ENCODE measurements around the gene DBET.
"Not testable (repeated sequence)": the region's sequence is repeated elsewhere in the genome, so short reads cannot be mapped to it uniquely, and the experiment has no call there.

The DBET gene

DNA sequence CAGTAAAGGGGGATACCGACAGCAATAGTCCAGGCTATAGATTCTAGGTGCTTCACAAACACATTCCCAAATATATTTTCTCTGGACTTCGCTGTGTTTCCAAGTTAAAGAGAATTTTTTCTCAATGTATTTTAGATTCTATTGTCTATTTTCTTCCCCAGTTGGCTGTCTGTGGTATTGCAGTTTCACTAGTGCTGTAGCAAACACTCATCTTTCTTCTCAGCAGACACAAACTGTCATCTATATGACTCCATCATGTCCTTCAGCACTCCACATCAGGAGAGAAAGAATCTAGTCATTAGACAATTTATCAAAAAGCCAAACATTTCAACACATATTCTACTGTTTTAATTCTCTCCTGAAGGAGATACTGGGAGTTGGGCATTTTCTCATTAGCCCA, at the start of gene DBET:
DBET (plus strand) TSS at position 161 of the 400 bp plus-strand sequence.
- DNase-seq = not testable (repeated sequence)

DNA sequence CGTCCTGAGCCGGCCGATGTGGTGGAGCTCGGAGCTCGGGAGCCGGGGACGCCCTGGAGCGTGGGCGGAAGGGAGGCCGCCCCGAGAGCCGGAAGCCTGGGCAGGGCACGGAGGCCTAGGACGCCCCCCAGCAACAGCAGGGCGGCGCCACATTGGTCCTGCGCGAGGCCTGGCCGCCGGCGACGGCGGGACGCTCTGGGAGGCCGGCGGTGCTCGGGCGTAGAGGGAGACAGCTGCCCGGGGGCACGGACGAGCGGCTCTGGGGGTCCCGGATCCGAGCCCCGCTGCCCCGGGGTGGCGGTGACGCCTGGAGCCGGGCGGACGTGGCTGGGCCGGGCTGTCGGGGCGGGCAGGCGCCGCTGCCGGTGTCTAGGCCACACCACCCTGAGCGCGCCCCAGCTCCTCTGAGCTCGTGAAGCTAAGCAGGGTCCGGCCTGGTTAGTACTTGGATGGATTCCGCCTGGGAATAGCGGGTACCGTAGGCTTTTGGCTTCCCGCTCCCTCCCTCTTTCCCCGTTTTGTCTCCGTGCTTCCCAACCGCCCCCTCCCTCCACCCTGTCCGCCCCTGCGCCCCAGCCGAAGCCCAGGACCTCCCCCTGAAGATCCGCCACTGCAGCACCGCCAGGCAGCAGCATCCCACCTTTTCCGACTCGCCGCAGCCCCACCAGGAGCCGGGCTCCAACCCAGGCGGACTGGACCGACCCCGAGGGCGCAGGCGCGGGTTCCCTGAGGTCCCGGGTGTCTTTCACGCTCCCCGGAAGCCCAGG, 49.3 kb upstream of the DBET start:
- peak; percentile 63 for DNase-seq

DNA sequence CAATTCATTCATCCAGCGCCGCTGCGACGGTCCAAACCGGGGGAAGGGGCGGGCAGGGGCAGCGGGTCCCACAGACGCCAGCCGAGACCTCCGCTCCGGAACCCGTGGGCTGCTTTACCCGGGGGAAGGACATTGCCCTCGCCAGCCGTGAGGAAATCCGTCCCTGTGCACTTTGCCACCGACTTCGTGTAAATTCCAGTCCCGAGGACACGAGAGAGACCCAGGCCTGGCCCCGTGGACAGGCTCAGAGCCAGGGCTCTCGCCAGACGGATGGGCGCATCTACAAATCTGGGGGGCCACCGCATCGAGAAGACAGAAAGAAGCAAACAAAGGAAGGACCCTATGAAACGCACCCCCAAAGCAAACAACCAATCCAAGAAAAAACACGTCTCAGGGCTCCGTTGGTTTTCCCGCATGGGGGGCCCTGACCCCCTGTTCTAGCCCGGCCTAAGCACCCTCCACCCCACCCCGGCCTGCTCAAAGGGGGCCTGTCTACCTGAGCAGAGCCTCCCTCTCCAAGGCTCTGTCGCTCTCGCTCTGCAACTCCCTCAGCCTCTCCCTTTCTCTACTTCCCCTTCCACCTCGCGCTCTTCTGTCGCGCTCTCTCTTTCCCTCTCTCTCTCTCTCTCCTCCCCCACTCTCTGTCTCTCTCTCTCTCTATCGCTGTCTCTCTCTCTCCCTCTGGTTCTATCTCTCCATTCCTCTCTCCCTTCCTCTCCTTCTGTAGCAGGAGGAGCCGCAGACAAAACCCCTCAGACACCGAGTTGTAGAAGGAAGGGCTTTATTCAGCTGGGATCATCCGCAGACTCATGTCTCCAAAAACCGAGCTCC, 48.5 kb upstream of the DBET start:
- no peak for DNase-seq

DNA sequence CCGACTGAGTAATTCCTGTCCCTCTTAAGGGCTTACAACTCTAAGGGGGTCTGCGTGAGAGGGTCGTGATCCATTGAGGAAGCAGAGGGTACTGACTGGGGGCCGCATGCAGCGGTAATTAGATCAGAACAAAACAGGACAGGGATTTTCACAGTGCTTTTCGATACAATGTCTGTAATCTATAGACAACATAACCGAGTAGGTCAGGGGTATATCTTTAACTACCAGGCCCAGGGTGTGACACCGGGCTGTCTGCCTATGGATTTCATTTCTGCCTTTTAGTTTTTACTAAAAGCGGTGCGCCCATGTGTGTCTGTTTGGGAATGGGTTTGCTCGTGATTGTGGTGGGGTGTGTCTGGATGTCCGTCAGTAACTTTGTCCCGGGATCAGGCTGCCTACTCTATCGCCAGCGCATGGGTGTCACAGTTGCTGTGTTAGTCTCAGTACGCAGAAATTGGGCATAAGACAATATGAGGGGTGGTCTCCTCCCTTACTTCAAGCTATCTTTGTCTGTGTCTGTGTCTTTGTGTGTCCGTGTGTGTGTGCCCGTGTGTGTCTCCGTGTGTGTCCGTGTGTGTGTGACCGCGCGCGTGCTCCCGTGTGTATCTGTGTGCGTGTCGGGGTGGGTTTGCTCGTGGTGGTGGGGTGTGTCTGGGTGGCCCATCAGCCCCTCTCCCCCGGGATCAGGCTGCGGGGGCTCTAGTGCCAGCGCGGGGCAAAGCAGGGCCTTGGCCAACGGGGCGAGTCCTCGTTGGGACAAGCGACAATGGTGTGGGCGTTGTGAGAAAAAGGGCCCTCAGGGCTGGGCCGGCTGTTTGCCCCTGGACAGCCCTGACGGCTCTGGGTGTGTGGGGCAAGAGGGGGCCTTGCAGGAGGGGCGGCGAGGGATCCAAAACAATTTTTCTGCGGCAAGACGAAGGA, 47.7 kb upstream of the DBET start:
- DNase-seq = no peak

DNA sequence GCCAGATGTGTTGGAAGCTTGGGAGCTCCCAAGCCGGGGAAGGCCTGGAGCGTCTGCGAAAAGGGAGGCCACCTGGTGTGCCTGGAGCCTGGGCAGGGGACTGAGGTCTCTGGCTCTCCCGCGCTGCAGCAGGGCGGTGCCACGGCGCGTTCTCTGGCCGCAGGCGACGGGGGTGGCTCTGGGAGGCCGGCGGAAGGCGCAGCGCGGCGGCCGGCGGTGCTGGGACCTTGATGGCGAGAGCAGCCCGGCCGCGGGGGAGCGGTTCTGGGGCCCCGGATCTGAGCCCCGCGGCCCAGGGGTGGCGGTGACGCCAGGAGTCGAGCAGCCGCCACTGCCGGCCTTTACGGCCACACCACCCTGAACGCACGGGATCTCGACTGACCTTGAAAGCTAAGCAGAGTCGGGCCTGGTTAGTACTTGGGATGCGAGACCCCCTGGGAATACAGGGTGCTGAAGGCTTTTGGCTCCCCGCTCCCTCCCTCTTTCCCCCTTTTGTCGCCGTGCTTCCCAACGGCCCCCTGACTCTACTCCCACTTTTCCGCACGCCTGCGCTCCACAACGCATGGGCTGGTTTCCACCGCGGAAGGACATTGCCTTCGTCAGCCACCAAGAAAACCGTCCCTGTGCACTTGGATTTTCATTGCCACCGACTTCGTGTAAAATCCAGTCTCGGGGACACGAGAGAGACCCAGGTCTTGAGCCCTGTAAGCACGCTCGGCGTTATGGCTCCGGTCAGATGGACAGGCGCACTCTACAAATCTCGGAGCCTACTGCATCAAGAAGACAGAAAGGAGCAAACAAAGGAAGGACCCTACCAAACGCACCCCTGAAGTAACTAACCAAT, 46.7 kb upstream of the DBET start:
- DNase-seq = no peak

DNA sequence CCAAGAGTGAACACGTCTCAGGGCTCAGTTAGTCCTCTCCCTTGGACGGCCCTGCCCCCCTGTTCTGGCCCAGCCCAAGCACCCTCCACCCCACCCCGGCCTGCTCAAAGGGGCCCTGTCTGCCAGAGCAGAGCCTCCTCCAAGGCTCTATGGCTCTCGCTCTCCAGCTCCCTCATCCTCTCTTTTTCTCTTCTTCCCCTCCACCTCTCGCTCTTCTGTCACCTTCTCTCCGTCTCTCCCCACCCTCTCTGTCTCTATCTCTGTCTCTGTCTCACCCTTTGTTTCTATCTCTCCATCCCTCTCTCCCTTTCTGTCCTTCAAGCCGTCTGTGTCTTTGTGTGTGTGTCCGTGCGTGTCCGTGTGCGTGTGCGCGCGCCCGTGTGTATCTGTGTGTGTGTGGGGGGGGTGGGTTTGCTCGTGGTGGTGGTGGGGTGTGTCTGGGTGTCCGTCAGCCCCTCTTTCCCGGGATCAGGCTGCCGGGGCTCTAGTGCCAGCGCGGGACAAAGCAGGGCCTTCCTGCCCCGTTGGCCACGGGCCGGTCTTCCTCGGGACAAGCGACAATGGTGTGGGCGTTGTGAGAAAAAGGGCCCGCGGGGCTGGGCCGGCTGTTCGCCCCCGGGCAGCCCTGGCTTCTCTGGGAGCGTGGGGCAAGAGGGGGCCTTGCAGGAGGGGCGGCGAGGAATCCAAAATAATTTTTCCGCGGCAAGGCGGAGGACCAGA, 45.9 kb upstream of the DBET start:
- DNase-seq = no peak

DNA sequence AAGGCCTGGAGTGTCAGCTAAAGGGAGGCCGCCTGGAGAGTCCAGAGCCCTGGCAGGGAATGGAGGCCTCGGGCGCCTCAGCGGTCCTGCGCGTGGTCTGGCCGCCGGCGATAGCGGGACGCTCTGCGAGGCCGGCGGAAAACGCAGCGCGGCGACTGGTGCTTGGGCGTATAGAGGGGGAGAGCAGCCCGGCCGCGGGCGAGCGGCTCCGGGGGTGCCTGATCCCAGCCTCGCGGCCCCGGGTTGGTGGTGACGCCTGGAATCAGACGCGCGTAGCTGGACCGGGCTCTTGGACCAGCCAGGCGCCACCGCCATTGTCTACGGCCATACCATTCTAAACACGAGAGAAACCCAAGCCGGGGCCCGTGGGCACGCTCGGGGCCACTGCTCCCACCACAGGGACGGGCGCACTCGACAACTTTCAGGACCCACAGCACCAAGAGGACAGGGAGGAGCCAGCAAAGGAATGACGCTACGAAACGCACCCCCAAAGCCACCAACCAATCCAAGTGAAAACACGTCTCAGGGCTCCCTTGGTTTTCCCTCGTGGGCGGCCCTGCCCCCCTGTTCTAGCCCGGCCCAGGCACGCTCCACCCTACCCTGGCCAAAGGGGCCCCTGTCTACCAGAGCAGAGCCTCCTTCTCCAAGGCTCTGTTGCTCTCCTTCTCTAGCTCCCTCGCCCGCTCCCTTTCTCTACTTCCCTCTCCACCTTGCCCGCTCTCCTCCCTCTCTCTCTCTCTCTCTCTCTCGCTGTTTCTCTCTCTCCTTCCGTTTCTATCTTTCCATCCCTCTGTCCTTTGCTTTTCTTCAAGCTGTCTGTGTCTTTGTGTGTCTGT, 45.1 kb upstream of the DBET start:
- peak; percentile 59 for DNase-seq

DNA sequence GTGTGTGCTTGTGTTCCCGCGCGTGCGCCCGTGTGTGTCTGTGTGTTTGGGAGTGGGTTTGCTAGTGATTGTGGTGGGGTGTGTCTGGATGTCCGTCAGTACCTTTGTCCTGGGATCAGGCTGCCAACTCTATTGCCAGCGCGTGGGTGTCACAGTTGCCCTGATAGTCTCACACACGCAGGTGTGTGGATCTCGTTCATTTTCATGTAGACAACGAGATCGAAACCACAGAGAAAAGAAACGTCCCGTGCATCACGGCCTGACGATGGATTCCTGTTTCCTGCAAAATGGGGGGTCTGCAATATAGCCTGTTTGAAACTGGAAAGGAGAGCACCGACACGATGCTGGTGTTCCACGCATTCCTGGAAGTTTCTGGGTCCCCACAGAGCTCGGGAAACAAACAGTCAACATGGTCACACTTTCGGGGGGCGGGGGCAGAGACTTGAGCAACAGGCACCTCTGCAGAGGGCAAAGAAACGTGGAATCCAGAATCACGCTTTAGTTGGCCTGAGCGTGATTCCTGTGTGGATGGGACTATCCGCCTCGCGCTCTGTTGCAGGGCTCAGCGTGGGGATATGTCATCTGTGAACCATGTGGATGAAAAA, 44.3 kb upstream of the DBET start:
- not testable (repeated sequence) for DNase-seq

DNA sequence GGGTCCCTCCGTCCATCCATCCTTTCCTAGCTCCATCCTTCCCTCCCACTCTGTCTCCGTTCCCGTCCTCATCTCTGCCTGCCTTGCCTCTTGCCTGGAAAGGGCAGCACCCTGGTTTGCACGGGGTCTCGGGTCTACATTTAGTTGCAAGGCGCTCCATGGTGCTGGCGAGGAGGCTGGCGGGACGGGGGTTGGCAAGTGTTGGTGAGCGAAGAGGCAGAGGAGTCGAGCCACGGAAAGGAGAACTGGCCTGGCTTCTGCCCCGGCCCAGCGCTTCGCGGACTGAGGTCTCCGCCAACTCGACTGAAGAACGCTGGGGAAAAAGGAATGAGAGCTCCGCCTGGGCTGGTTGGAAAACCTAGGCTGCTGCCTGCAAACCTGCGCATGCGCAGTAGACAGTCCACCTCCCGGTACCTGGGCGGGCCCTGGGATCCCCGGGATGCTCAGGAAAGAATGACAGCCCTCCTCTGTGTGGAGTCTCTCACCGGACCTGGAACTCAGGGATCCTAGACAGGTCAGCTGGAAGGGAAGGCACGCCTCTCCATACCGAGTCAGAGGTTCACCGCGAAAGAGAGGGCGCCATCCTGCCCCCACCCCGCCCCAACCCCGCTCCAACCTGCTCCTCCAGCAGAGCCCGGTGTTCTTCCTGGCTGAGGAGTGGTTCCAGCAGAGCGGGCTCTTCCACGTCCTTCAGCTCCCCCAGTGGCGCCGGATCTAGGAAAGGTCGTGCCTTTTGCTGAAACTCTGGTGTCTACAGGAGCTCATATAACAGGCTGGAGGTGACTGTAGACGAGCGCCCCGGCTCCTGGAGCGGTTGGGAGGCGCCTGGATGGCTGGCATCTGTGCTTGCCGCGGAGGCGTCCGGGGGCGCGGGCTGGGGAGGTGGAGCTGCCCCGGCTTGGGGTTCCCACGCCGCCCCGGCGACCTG, 43.2 kb upstream of the DBET start:
- DNase-seq = peak; percentile 83

DNA sequence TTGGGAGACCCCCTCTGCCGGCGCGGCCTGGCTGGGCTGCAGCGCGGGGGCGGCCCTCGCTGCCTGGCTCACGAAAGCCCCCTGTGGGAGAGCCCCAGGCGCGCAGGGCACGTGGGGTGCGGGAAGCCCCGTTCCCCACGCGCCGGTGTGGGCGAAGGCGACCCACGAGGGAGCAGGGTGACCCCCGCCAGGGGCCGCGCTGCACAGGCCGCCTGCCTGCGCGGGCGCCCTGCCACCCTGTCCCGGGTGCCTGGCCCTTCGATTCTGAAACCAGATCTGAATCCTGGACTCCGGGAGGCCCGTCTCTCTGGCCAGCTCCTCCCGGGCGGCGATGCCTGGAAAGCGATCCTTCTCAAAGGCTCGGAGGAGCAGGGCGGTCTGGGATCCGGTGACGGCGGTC, 42.3 kb upstream of the DBET start:
- not testable (repeated sequence) for DNase-seq

DNA sequence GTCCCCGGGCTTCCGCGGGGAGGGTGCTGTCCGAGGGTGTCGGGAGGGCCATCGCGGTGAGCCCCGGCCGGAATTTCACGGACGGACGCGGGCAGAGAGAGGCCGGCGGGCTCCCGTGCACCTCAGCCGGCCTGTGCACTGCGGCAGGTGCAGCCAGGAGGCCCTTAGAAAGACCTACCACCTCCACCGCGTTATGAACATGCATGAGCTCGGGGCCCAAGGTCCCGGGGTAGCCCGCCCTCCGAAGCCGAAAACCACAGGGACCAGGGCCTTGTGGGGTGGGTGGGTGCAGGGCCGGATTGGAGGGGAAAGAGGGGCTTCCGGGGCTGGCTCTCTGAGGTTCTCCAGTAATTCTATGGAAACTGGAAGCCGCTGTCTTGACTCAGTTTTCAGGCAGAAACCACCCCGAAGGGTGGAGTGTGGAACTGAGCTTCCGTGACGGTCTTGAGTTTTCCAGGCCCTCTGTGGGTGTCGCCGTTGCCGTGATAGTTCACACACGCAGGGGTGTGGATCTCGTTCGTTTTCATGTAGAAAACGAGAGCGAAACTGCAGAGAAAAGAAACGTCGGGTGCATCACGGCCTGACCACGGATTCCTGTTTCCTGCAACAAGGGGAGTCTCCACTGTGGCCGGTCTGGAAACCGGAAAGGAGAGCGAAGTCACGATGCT, 41.6 kb upstream of the DBET start:
- DNase-seq = peak; percentile 64

DNA sequence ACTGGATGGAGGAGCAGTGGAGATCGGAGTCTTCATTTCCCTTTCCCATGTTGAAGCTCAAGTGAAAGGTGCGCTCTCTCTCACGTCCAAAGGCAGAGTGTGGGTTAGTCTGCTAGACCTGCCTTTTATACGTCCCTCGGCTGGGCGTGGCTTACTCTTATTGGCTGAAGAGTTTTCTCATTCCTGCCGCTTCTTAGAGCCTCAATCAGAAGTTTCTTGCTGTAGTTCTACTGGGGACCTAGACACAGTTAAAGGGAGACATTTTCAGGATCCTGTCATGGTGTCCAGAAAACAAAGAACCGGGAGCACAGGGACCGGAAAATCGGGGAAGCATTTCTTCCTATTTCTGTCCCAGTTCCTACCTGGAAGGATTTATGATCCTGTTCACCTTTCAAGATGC, 37.1 kb upstream of the DBET start, which contains the start of gene FRG2:
FRG2 (minus strand) TSS at position 101 of the 400 bp plus-strand sequence; CDS start at position 49, 52 bp downstream.
- DNase-seq = not testable (repeated sequence)

DNA sequence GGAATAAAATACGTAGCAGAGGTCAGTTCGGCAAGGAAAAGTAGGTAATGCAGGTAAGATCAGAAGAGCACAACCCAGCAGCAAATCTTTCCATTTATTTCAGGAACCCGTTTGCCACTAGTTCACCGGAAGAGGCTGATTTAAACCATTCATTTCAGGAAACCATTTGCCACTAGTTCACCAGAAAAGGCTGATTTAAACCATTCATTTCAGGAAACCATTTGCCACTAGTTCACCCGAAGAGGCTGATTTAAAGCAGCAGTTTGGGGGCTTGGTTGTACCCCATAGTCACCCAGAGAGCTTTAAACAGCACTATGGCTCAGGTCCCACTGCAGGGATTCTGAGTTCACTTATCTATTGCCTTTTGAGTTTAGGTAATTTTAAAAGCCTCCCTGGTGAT, 33.0 kb upstream of the DBET start:
- DNase-seq = not testable (repeated sequence)

DNA sequence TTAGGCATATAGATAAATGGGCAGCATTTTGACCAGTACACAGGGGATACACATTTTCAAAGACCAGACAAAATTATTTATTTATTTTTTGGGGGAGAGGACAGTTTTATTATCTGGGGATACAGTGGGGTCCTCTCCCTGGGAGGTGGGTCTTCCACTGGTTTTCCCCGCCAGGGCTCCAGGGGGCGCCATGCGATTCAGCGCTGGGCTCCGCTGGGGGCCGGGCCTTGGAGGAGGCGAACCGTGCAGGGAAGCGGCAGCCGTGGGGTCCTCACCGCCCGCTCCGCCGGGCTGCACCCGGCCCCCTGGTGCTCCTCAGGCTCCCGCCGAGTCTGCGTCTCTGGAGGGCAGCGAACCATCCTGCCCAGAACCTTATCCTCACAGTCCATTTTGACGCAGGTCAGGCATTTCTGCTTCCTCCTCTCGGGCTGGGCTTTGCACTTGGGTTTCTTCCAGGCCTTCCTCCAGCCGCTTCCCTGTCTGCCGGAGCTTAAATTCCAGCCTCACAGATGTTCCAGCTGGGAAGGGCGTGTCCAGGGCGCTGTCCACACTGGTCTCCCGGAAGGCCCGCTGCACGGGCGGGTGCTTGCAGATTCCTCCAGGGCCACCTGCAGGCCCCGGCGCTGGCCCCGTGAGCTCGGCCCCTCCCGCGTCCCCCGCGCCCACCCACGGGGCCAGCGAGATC, 26.5 kb upstream of the DBET start:
- not testable (repeated sequence) for DNase-seq

DNA sequence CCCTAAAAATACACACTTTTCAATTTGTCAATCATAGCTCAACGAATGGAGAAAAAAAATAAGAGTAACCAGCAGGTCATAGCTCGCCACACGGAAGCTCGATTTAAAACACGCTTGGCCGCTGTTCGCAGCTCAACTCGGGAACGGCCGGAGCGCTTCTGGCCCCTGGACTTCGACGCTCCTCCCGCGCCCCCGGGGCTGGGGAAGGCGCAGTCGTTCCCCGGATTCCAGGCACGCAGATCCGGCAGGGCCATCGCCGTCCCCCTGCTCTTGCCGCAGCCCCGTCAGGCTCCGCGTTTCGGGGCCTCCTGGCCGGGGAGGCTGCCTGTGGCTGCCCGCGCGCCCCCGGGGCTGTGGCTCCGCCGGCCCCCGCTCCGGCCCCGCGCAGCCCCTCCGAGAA, 23.4 kb upstream of the DBET start:
- DNase-seq = not testable (repeated sequence)

DNA sequence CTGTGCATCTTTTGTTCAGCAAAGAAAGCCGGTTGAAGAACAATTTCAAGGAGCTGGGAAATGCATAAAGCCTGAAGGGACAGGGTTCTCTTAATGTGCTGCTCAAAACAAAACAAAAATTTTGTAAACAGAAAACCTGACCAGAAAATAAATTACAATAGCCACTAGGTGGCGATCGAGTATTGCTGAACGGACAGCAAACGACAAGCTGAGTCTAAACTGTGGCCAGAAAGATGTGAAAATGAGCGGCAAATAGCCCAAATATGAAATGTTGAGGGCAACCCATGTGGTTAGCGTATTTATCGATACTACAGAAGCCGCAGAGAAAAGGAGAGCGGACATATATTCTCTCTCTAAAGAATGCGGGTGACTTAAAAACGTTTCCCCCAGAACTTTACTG, 16.7 kb upstream of the DBET start:
- not testable (repeated sequence) for DNase-seq
